ENCODE measurements around the gene ERP27.

DNA sequence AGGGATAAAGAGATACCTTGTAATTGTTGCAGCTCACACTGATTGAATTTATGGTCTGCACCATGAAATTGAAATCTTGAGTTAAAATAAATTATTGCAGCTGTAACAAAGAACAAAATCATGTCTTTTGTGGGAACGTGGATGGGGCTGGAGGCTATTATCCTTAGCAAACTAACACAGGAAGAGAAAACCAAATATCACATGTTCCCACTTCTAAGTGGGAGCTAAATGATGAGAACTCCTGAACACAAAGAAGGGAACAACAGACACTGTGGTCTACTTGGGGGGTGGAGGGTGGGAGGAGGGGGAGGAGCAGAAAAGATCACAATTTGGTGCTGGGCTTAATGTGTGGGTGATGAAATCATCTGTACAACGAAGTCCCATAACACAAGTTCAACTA, 22.6 kb downstream of the ERP27 start:
- TF ChIP-seq, protein P1, sequence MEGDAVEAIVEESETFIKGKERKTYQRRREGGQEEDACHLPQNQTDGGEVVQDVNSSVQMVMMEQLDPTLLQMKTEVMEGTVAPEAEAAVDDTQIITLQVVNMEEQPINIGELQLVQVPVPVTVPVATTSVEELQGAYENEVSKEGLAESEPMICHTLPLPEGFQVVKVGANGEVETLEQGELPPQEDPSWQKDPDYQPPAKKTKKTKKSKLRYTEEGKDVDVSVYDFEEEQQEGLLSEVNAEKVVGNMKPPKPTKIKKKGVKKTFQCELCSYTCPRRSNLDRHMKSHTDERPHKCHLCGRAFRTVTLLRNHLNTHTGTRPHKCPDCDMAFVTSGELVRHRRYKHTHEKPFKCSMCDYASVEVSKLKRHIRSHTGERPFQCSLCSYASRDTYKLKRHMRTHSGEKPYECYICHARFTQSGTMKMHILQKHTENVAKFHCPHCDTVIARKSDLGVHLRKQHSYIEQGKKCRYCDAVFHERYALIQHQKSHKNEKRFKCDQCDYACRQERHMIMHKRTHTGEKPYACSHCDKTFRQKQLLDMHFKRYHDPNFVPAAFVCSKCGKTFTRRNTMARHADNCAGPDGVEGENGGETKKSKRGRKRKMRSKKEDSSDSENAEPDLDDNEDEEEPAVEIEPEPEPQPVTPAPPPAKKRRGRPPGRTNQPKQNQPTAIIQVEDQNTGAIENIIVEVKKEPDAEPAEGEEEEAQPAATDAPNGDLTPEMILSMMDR (optimal IDR thresholded peaks at IDR 0.05 in 1 of 3, IDR thresholded peaks at IDR 0.05 in 1 of 3, conservative IDR thresholded peaks at IDR 0.05 in 1 of 3; ENCODE audit: extremely low read depth in 1 of 3, insufficient read depth in 2 of 3, low read length in 3 of 3) = no peak
- TF ChIP-seq EZH2 (IDR thresholded peaks at IDR 0.05; ENCODE audit: low read length) = no peak

Data from keratinocyte (primary cell).